ENCODE measurements around the gene PCDHGA1.
"Not testable (repeated sequence)": the region's sequence is repeated elsewhere in the genome, so short reads cannot be mapped to it uniquely, and the experiment has no call there.

PCDHGA1 gene

GRCh38 chr5:141412854-141413539, 82.7 kb downstream of the PCDHGA1 start, which contains the start of gene PCDHGA10:
TSS of gene PCDHGA10 (plus strand) at chr5:141412987. CDS start at chr5:141413176, 189 bp downstream.
- DNase-seq (ENCODE audit: low spot score), result peak; percentile 67

- DNase-seq (ENCODE audit: low spot score), result no peak
Measured at GRCh38 chr5:141413540-141414069, 83.3 kb downstream of the PCDHGA1 start.

- not testable (repeated sequence) for DNase-seq (ENCODE audit: low spot score)
Measured at GRCh38 chr5:141414548-141415274, 84.4 kb downstream of the PCDHGA1 start.

GRCh38 chr5:141415275-141415618, 84.9 kb downstream of the PCDHGA1 start:
- DNase-seq (ENCODE audit: low spot score), result not testable (repeated sequence)

- peak; percentile 72 for DNase-seq (ENCODE audit: low spot score)
Measured at GRCh38 chr5:141417494-141418172, 87.3 kb downstream of the PCDHGA1 start, which contains the start of gene PCDHGB7. TSS of gene PCDHGB7 (plus strand) at chr5:141417677. CDS start at chr5:141417860, 183 bp downstream.

- DNase-seq (ENCODE audit: low spot score), result no peak
Measured at GRCh38 chr5:141419074-141419880, 89.0 kb downstream of the PCDHGA1 start.

- peak; percentile 61 for DNase-seq (ENCODE audit: low spot score)
Measured at GRCh38 chr5:141420855-141421488, 90.7 kb downstream of the PCDHGA1 start, which contains the start of gene PCDHGA11. TSS of gene PCDHGA11 (plus strand) at chr5:141421051. CDS start at chr5:141421228, 177 bp downstream.

GRCh38 chr5:141421489-141421855, 91.2 kb downstream of the PCDHGA1 start:
- DNase-seq (ENCODE audit: low spot score), result no peak

GRCh38 chr5:141422742-141423291, 92.5 kb downstream of the PCDHGA1 start:
- DNase-seq (ENCODE audit: low spot score), result no peak

GRCh38 chr5:141427783-141428426, 97.6 kb downstream of the PCDHGA1 start:
- DNase-seq (ENCODE audit: low spot score), result no peak

- peak; percentile 84 for DNase-seq (ENCODE audit: low spot score)
Measured at GRCh38 chr5:141430332-141431113, 100.2 kb downstream of the PCDHGA1 start, which contains the start of gene PCDHGA12. TSS of gene PCDHGA12 (plus strand) at chr5:141430507. CDS start at chr5:141430760, 253 bp downstream.

- no peak for DNase-seq (ENCODE audit: low spot score)
Measured at GRCh38 chr5:141431286-141431685, 101.0 kb downstream of the PCDHGA1 start.

GRCh38 chr5:141432308-141432707, 102.0 kb downstream of the PCDHGA1 start:
- DNase-seq (ENCODE audit: low spot score), result not testable (repeated sequence)

- DNase-seq (ENCODE audit: low spot score), result not testable (repeated sequence)
Measured at GRCh38 chr5:141432726-141433125, 102.4 kb downstream of the PCDHGA1 start.

GRCh38 chr5:141434006-141434405, 103.7 kb downstream of the PCDHGA1 start:
- DNase-seq (ENCODE audit: low spot score), result no peak

- DNase-seq (ENCODE audit: low spot score), result no peak
Measured at GRCh38 chr5:141437221-141437620, 106.9 kb downstream of the PCDHGA1 start.

GRCh38 chr5:141439411-141440141, 109.3 kb downstream of the PCDHGA1 start:
- peak; percentile 39 for DNase-seq (ENCODE audit: low spot score)

GRCh38 chr5:141440341-141440740, 110.0 kb downstream of the PCDHGA1 start:
- no peak for DNase-seq (ENCODE audit: low spot score)

All from AG08395 (cell line).